SK-N-SH (cell line): ENCODE results near the gene TCTN2.

Experiments used
- CTCF ChIP-seq: fragments of 200-600 bp; sonication (generic); IDR thresholded peaks from 2 replicates; pipeline ENCODE4 v1.6.1; 2017; ENCODE audit warnings: antibody characterized with exemption, mild to moderate bottlenecking, moderate library complexity
- GATA2 ChIP-seq: sonication (generic); formaldehyde crosslinking; IDR thresholded peaks from 2 replicates; pipeline ENCODE4 v1.5.0; 2020; ENCODE audit warnings: mild to moderate bottlenecking, missing genetic modification reagents
- JUND ChIP-seq: IDR thresholded peaks from 2 replicates; pipeline ENCODE4 v1.4.0; 2012
- REST ChIP-seq: IDR thresholded peaks from 2 replicates; pipeline ENCODE4 v1.6.1; 2012; ENCODE audit warnings: mild to moderate bottlenecking, low read depth, low read length, moderate library complexity
- TAF1 ChIP-seq: IDR thresholded peaks from 2 replicates; pipeline ENCODE4 v1.6.1; 2012; ENCODE audit warnings: low read depth, mild to moderate bottlenecking, low read length, moderate library complexity, borderline replicate concordance

- TF ChIP-seq CTCF, result no peak
- TF ChIP-seq REST, result no peak
- TF ChIP-seq JUND, result no peak
- no peak for TF ChIP-seq TAF1
- no peak for TF ChIP-seq GATA2 (CRISPR knock-in tag)
Observed at GRCh38 chr12:123749355-123749754, 78.4 kb downstream of the TCTN2 start.
